Tibial nerve (tissue), 4 donors: ENCODE data around the gene MAPK8IP3.

Experiments
- EP300 ChIP-seq, 2 donors: sonication (generic); formaldehyde crosslinking; IDR thresholded peaks; one replicate each; pipeline ENCODE4 v1.6.1; 2017; ENCODE audit warnings: antibody characterized with exemption in 2 of 2, mild to moderate bottlenecking in 1 of 2
- POLR2A ChIP-seq, 2 donors: fragments of 450-650 bp; IDR thresholded peaks; one replicate each; pipeline ENCODE4 v1.6.1; 2017; ENCODE audit warnings: antibody characterized with exemption in 2 of 2, mild to moderate bottlenecking in 2 of 2, moderate library complexity in 2 of 2
- TF ChIP-seq, protein P1 (sequence below), 5 experiments: fragments of 200-600 bp in 3 of 5; fragments of 450-650 bp in 2 of 5; sonication (generic) in 3 of 5; IDR thresholded peaks; one replicate each; pipeline ENCODE4 v1.5.1; 2016 to 2019; ENCODE audit warnings: antibody characterized with exemption in 5 of 5, mild to moderate bottlenecking in 3 of 5, moderate library complexity in 2 of 5

- no peak for TF ChIP-seq POLR2A (IDR thresholded peaks at IDR 0.05)
- TF ChIP-seq, protein P1, sequence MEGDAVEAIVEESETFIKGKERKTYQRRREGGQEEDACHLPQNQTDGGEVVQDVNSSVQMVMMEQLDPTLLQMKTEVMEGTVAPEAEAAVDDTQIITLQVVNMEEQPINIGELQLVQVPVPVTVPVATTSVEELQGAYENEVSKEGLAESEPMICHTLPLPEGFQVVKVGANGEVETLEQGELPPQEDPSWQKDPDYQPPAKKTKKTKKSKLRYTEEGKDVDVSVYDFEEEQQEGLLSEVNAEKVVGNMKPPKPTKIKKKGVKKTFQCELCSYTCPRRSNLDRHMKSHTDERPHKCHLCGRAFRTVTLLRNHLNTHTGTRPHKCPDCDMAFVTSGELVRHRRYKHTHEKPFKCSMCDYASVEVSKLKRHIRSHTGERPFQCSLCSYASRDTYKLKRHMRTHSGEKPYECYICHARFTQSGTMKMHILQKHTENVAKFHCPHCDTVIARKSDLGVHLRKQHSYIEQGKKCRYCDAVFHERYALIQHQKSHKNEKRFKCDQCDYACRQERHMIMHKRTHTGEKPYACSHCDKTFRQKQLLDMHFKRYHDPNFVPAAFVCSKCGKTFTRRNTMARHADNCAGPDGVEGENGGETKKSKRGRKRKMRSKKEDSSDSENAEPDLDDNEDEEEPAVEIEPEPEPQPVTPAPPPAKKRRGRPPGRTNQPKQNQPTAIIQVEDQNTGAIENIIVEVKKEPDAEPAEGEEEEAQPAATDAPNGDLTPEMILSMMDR (IDR thresholded peaks at IDR 0.05): no peak
- TF ChIP-seq EP300 (IDR thresholded peaks at IDR 0.05): no peak
Observed at GRCh38 chr16:1657841-1658240, 48.2 kb upstream of the MAPK8IP3 start.
